HEK293T (cell line): Measurements from ENCODE around the gene SLC43A3.

Experiments
- CTCF ChIA-PET: fragments of 350-600 bp; formaldehyde crosslinking; extraction: SDS; loops from one replicate; lab custom pipeline; 2021; ENCODE audit warnings: antibody characterized with exemption, inconsistent platforms; lab: Yijun Ruan, JAX
- POLR2A ChIA-PET: fragments of 350-600 bp; formaldehyde crosslinking; extraction: SDS; loops from one replicate; lab custom pipeline; 2020; ENCODE audit warnings: antibody characterized with exemption, inconsistent platforms; lab: Yijun Ruan, JAX
- DNase-seq: peaks from one replicate; pipeline ENCODE4 v3.0.0; 2012; ENCODE audit warnings: mixed read lengths; ENCODE audit errors: extremely low spot score
- ARNT ChIP-seq: fragments of 450-650 bp; IDR thresholded peaks from 2 replicates; pipeline ENCODE4 v1.6.1; 2017; ENCODE audit warnings: mild to moderate bottlenecking
- BHLHE40 ChIP-seq: fragments of 450-650 bp; IDR thresholded peaks from 2 replicates; pipeline ENCODE4 v1.6.1; 2016; ENCODE audit warnings: mild to moderate bottlenecking, moderate library complexity, borderline replicate concordance
- CTBP1 ChIP-seq: fragments of 450-650 bp; IDR thresholded peaks from 2 replicates; pipeline ENCODE4 v1.6.1; 2016; ENCODE audit warnings: borderline replicate concordance
- ELF4 ChIP-seq: fragments of 450-650 bp; IDR thresholded peaks from 2 replicates; pipeline ENCODE4 v1.6.1; 2017; ENCODE audit warnings: antibody characterized with exemption
- FOXA1 ChIP-seq: fragments of 450-650 bp; IDR thresholded peaks from 2 replicates; pipeline ENCODE4 v1.6.1; 2016; ENCODE audit warnings: mild to moderate bottlenecking
- FOXK2 ChIP-seq: fragments of 450-650 bp; IDR thresholded peaks from 2 replicates; pipeline ENCODE4 v1.6.1; 2016; ENCODE audit warnings: mild to moderate bottlenecking
- FOXM1 ChIP-seq: fragments of 450-650 bp; IDR thresholded peaks from 2 replicates; pipeline ENCODE4 v1.6.1; 2017; ENCODE audit warnings: mild to moderate bottlenecking, borderline replicate concordance
- HDGF ChIP-seq: fragments of 450-650 bp; IDR thresholded peaks from 2 replicates; pipeline ENCODE4 v1.6.1; 2017; ENCODE audit warnings: antibody characterized with exemption, borderline replicate concordance
- L3MBTL2 ChIP-seq: fragments of 450-650 bp; conservative IDR thresholded peaks from 2 replicates; pipeline ENCODE4 v1.6.1; 2016; ENCODE audit warnings: mild to moderate bottlenecking
- LEF1 ChIP-seq: fragments of 450-650 bp; IDR thresholded peaks from 2 replicates; pipeline ENCODE4 v1.6.1; 2017; ENCODE audit warnings: mild to moderate bottlenecking, borderline replicate concordance
- NFRKB ChIP-seq: fragments of 450-650 bp; IDR thresholded peaks from 2 replicates; pipeline ENCODE4 v1.6.1; 2016; ENCODE audit warnings: mild to moderate bottlenecking, moderate library complexity
- SP1 ChIP-seq: fragments of 450-650 bp; IDR thresholded peaks from 2 replicates; pipeline ENCODE4 v1.6.1; 2017
- SUZ12 ChIP-seq: fragments of 450-650 bp; IDR thresholded peaks from 2 replicates; pipeline ENCODE4 v1.6.1; 2016; ENCODE audit warnings: mild to moderate bottlenecking
- TARDBP ChIP-seq: fragments of 450-650 bp; IDR thresholded peaks from 2 replicates; pipeline ENCODE4 v1.6.1; 2016
- ZNF384 ChIP-seq: fragments of 450-650 bp; IDR thresholded peaks from 2 replicates; pipeline ENCODE4 v1.6.1; 2016
- TF ChIP-seq, protein P1 (sequence below): fragments of 450-650 bp; IDR thresholded peaks from 2 replicates; pipeline ENCODE4 v1.6.1; 2016

The SLC43A3 gene

DNA sequence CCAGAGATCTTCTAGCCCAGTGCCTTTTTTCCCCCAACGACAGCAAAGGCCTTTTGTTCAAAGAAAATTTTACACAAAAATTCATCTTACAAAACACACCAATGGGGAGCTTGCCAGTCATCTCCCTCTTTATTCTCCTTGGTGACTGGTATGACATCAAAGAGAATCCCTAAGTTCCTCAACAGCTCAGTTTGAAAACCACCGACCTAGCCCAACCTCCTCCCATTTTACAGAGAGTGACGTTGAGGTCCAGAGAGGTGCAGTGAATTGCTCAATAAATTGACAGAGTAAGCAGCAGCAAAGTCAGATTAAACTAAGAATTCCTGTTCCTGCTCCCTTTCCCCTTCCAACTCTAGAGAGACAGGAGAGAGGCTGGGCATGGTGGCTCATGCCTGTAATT, 7.8 kb downstream of the SLC43A3 start:
- ChIA-PET CTCF (no interaction called here), POLR2A (no interaction called here)
- no peak for DNase-seq
- TF ChIP-seq CTBP1 (no peak), FOXA1 (no peak), LEF1 (no peak), SP1 (no peak), HDGF (no peak), FOXK2 (no peak), BHLHE40 (no peak), TARDBP (no peak), L3MBTL2 (no peak), FOXM1 (no peak), SUZ12 (no peak), ELF4 (no peak), ARNT (no peak), NFRKB (no peak), ZNF384 (no peak)
- TF ChIP-seq, protein P1, sequence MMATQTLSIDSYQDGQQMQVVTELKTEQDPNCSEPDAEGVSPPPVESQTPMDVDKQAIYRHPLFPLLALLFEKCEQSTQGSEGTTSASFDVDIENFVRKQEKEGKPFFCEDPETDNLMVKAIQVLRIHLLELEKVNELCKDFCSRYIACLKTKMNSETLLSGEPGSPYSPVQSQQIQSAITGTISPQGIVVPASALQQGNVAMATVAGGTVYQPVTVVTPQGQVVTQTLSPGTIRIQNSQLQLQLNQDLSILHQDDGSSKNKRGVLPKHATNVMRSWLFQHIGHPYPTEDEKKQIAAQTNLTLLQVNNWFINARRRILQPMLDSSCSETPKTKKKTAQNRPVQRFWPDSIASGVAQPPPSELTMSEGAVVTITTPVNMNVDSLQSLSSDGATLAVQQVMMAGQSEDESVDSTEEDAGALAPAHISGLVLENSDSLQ: no peak

DNA sequence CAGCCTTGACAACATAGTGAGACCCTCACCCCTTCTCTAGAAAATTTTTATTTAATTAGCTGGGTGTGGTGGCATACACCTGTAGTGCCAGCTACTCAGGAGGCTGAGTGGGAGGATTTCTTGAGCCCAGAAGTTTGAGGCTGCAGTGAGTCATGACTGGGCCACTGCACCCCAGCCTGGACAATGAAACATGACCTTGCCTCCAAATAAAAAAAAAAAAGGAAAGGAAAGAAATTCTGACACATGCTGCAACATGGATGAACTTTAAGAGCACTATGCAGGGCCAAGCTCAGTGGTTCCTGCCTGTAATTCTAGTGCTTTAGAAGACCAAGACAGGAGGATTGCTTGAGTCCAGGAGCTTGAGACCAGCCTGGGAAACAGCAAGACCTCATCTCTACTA, 8.8 kb downstream of the SLC43A3 start:
- CTCF ChIA-PET: no interaction called here
- TF ChIP-seq TARDBP (no peak), SUZ12 (no peak), LEF1 (no peak), L3MBTL2 (no peak), ELF4 (no peak), BHLHE40 (no peak), FOXA1 (no peak), FOXK2 (no peak), SP1 (no peak), ARNT (no peak), NFRKB (no peak), FOXM1 (no peak), ZNF384 (no peak), CTBP1 (no peak), HDGF (no peak)
- TF ChIP-seq, protein P1: no peak
- no peak for DNase-seq
- POLR2A ChIA-PET: no interaction called here

DNA sequence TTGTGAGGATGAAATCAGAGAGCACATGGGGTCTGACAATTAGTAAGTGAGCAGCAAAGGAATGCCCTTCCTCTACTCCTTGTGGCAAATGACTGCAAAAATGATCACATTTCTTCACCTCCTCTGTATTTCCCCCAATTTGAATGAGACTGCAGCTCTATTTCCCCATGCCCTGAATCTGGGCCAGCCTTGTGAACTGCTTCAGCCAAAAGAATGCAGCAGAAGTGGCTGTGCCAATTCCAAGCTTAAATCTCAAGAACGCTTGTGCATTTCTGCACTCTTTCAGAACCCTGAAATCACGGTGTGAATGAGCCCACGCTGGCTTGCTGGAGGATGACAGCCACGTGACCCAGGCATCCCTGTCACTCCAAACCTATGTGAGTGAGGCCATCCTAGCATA, 9.9 kb downstream of the SLC43A3 start:
- ChIA-PET POLR2A (no interaction called here), CTCF (interaction anchor here (0.9 to 1.1 kb wide), 2 partner anchors 67 to 77 kb away, joined by 3 read pairs; no protein-coding TSS in a partner anchor)
- DNase-seq: no peak
- no peak for TF ChIP-seq CTBP1
- TF ChIP-seq FOXA1: no peak
- TF ChIP-seq LEF1: no peak
- no peak for TF ChIP-seq HDGF
- no peak for TF ChIP-seq L3MBTL2
- TF ChIP-seq ELF4: no peak
- TF ChIP-seq BHLHE40: no peak
- TF ChIP-seq, protein P1: no peak
- no peak for TF ChIP-seq ARNT
- TF ChIP-seq FOXK2: no peak
- TF ChIP-seq ZNF384: no peak
- TF ChIP-seq SP1: no peak

DNA sequence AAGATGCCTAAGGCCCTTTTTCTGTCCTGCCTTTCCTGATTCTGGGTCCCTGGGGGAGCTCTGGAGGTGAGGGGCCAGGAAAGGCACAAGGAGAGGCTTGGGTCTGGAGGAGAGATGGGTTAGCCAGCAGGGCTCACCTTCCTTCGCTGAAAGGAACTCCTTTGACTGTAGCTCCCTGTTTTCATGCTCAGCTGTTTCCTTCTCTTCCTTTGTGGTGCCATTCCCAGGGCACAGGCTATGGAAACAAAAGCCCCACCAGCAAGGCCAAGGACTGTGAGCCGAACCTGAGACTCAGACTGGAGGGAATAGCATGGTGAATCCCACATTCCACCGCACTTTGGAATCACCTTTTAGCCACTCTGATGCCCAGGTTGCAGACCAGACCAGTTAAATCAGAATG, 10.5 kb downstream of the SLC43A3 start:
- ChIA-PET POLR2A (no interaction called here), CTCF (interaction anchor here (0.9 to 1.1 kb wide), 2 partner anchors 68 to 77 kb away, joined by 3 read pairs; no protein-coding TSS in a partner anchor)
- TF ChIP-seq, protein P1: no peak
- TF ChIP-seq ZNF384 (no peak), TARDBP (no peak), NFRKB (no peak), BHLHE40 (no peak), HDGF (no peak)
- DNase-seq: no peak

DNA sequence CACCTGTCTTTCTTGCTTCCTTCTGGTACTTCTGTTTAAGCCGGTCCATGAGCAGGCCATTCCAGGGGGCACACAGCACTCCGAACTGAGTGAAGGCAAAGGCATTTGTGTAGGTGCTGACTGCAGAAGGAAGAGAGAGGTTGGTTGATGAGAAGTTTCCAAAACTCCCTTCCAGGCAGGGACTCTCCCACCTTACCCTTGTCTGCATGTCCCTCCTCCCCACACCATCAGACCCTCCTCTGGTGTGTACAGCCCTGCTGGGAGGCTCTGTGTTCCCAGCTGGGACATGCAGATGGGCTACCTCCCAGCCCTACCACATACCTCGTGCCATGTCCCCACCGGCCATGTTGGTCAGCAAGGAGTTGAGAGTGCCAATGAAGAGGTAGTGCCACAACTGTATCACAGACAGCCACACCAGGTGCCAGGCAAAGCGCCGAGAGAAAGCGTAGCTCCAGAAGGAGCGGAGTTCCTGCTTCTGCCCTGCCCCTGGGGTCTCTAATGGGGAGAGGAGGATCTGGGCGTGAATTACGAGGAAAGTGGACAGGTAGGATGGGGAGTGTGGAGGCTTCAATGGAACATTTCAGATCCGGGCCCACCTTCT, 12.2 kb downstream of the SLC43A3 start:
- TF ChIP-seq BHLHE40: no peak
- no peak for TF ChIP-seq FOXK2
- TF ChIP-seq LEF1: no peak
- no peak for TF ChIP-seq TARDBP
- no peak for TF ChIP-seq CTBP1
- no peak for TF ChIP-seq L3MBTL2
- no peak for TF ChIP-seq ARNT
- TF ChIP-seq NFRKB: no peak
- no peak for TF ChIP-seq ELF4
- no peak for TF ChIP-seq SUZ12
- no peak for TF ChIP-seq HDGF
- no peak for TF ChIP-seq FOXM1
- TF ChIP-seq FOXA1: no peak
- ChIA-PET POLR2A (no interaction called here), CTCF (interaction anchor here (0.6 kb wide), 1 partner anchor 43 kb away, joined by 3 read pairs; no protein-coding TSS in a partner anchor)
- no peak for DNase-seq
